MM.1S (cell line): ENCODE data around the gene ITGB3BP.
"Not testable (repeated sequence)": the region's sequence is repeated elsewhere in the genome, so short reads cannot be mapped to it uniquely, and the experiment has no call there.

Source experiments
- DNase-seq: peaks from one replicate; pipeline ENCODE4 v3.0.0-alpha.2; 2015
- H2AFZ ChIP-seq: fragments of 300-600 bp; sonication (generic); 2 replicates; pipeline ENCODE4 v1.6.0; 2016; ENCODE audit warnings: antibody characterized with exemption, low read length
- H3F3A ChIP-seq: fragments of 300-600 bp; sonication (generic); 2 replicates; pipeline ENCODE4 v1.6.1; 2016; ENCODE audit warnings: mild to moderate bottlenecking, antibody characterized with exemption, low read length, moderate library complexity, mixed read lengths; ENCODE audit not compliant: insufficient read depth
- H3K27ac ChIP-seq: fragments of 300-600 bp; sonication (generic); 2 replicates; pipeline ENCODE4 v1.5.1; 2016; ENCODE audit warnings: mild to moderate bottlenecking, low read length
- H3K27me3 ChIP-seq: fragments of 300-600 bp; sonication (generic); replicated peaks from 2 replicates; pipeline ENCODE4 v1.6.0; 2016; ENCODE audit warnings: low read length; ENCODE audit not compliant: insufficient read depth
- H3K36me3 ChIP-seq: fragments of 300-600 bp; sonication (generic); replicated peaks from 2 replicates; pipeline ENCODE4 v1.6.1; 2016; ENCODE audit warnings: mild to moderate bottlenecking, low read length, mixed read lengths; ENCODE audit not compliant: insufficient read depth
- H3K4me1 ChIP-seq: fragments of 300-600 bp; sonication (generic); 2 replicates; pipeline ENCODE4 v1.6.1; 2016; ENCODE audit warnings: low read length, mixed read lengths
- H3K4me2 ChIP-seq: fragments of 300-600 bp; sonication (generic); 2 replicates; pipeline ENCODE4 v1.6.0; 2016; ENCODE audit warnings: low read depth, low read length
- H3K4me3 ChIP-seq: fragments of 300-600 bp; sonication (generic); 2 replicates; pipeline ENCODE4 v1.5.1; 2016; ENCODE audit warnings: low read length, mixed read lengths
- H3K79me2 ChIP-seq: fragments of 300-600 bp; sonication (generic); 2 replicates; pipeline ENCODE4 v1.6.1; 2016; ENCODE audit warnings: mixed run types, low read length, mixed read lengths
- H3K9ac ChIP-seq: fragments of 300-600 bp; sonication (generic); 2 replicates; pipeline ENCODE4 v1.6.1; 2016; ENCODE audit warnings: low read length, mixed read lengths
- H3K9me2 ChIP-seq: fragments of 300-600 bp; sonication (generic); replicated peaks from 2 replicates; pipeline ENCODE4 v1.6.1; 2016; ENCODE audit warnings: mild to moderate bottlenecking, low read length, mixed read lengths; ENCODE audit not compliant: insufficient read depth
- H3K9me3 ChIP-seq: fragments of 300-600 bp; sonication (generic); replicated peaks from 2 replicates; pipeline ENCODE4 v1.6.1; 2016; ENCODE audit warnings: mild to moderate bottlenecking, low read length, mixed read lengths; ENCODE audit not compliant: insufficient read depth
- H4K20me1 ChIP-seq: fragments of 300-600 bp; sonication (generic); 2 replicates; pipeline ENCODE4 v1.6.1; 2016; ENCODE audit warnings: mild to moderate bottlenecking, low read length, moderate library complexity, mixed read lengths; ENCODE audit not compliant: insufficient read depth
- EZH2 ChIP-seq: fragments of 300-600 bp; sonication (generic); optimal IDR thresholded peaks from 2 replicates; pipeline ENCODE3; 2017; ENCODE audit warnings: low read depth, mild to moderate bottlenecking, antibody characterized with exemption, low read length, mixed read lengths
- EZH2phosphoT487 ChIP-seq: fragments of 300-600 bp; sonication (generic); IDR thresholded peaks from 2 replicates; pipeline ENCODE4 v1.6.1; 2018; ENCODE audit warnings: antibody characterized with exemption, low read length
- TF ChIP-seq, protein P1 (sequence below): fragments of 300-600 bp; sonication (generic); IDR thresholded peaks from 2 replicates; pipeline ENCODE4 v1.5.1; 2016; ENCODE audit warnings: antibody characterized with exemption, low read length, mixed read lengths

ITGB3BP gene, protein sequence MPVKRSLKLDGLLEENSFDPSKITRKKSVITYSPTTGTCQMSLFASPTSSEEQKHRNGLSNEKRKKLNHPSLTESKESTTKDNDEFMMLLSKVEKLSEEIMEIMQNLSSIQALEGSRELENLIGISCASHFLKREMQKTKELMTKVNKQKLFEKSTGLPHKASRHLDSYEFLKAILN

DNA sequence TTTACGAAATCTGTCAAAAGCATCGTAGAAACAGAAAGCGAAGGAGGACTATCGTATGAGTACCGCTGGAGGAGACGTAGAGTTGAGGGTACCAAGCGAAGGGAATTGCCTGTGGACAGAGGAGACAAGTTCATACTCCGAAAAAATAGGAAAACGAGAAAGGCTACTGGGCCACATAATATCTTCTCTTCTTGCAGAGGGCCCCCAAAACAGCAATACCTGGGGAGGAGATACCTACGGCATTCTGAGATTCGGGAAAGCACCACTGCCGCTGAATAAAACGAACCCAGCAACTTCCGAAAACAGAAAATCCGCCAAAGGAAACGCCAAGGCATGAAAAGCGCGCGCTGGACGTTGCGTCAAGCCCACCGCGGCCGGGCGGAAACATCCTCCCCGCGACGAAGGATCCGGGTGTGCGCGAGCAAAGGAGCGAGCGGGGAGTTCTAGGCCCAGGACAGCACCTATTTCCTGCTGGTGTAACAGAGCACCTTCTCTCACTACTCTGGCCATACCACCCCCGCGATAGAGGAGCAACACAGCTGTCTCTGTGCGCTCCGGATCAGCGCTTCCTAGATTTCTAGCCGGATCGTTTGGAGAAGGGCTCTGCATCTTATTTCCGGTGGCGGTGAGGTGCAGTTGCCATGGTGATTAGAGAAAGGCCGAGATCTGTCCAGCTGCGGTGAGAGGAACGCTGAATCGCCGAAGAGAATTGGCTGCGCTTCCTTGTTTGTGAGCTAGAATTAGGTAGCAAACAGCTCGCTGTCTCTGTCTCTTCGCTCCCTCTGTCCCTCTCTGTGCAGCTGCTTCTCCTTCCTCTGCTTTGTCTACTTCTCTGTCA is at the start of gene ITGB3BP, which contains the start of gene EFCAB7:
Gene ITGB3BP (minus strand): TSS at position 335 of the 838 bp plus-strand sequence. CDS start 92 bp downstream, at position 243.
Gene EFCAB7 (plus strand): TSS at position 635 of the 838 bp plus-strand sequence. CDS start 2,048 bp downstream, outside the sequence.
- H2AFZ ChIP-seq: peak within 1 kb of the TSS; percentile 25
- H3K27ac ChIP-seq: peak within 1 kb of the TSS; percentile 97
- H3K4me3 ChIP-seq: peak within 1 kb of the TSS; percentile 87
- no peaks in the 10 kb centered on the region for H4K20me1 ChIP-seq
- DNase-seq: peak; percentile 96
- H3K9me3 ChIP-seq: no peaks in the 10 kb centered on the region
- no peaks in the 10 kb centered on the region for H3K36me3 ChIP-seq
- H3K79me2 ChIP-seq: peaks cover 61% of the 10 kb centered on the region
- H3K9me2 ChIP-seq: no peaks in the 10 kb centered on the region
- H3K27me3 ChIP-seq: no peaks in the 10 kb centered on the region
- H3K4me2 ChIP-seq: peak within 1 kb of the TSS; percentile 91
- peak within 1 kb of the TSS; percentile 94 for H3K9ac ChIP-seq
- peaks cover 15% of the 10 kb centered on the region for H3K4me1 ChIP-seq
- TF ChIP-seq EZH2phosphoT487 (no peak), EZH2 (no peak)
- TF ChIP-seq, protein P1, sequence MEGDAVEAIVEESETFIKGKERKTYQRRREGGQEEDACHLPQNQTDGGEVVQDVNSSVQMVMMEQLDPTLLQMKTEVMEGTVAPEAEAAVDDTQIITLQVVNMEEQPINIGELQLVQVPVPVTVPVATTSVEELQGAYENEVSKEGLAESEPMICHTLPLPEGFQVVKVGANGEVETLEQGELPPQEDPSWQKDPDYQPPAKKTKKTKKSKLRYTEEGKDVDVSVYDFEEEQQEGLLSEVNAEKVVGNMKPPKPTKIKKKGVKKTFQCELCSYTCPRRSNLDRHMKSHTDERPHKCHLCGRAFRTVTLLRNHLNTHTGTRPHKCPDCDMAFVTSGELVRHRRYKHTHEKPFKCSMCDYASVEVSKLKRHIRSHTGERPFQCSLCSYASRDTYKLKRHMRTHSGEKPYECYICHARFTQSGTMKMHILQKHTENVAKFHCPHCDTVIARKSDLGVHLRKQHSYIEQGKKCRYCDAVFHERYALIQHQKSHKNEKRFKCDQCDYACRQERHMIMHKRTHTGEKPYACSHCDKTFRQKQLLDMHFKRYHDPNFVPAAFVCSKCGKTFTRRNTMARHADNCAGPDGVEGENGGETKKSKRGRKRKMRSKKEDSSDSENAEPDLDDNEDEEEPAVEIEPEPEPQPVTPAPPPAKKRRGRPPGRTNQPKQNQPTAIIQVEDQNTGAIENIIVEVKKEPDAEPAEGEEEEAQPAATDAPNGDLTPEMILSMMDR: no peak
- H3F3A ChIP-seq: peaks cover 29% of the 10 kb centered on the region

DNA sequence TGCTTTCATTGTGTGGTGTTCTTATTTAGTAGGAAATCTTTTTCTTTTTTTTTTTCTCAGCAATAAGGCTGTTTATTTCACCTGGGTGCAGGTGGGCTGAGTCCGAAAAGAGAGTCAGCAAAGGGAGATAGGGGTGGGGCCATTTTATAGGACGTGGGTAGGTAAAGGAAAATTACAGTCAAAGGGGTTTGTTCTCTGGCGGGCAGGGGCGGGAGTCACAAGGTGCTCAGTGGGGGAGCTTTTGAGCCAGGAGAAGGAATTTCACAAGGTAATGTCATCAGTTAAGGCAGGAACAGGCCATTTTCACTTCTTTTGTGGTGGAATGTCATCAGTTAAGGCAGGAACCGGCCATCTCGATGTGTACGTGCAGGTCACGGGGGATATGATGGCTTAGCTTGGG is 49.7 kb upstream of the ITGB3BP start:
- H4K20me1 ChIP-seq, H3K9ac ChIP-seq, H3K79me2 ChIP-seq, H3K4me1 ChIP-seq, H3K4me2 ChIP-seq, DNase-seq, H3K27ac ChIP-seq, H3K9me2 ChIP-seq, H3F3A ChIP-seq, H3K27me3 ChIP-seq, H3K36me3 ChIP-seq, H3K4me3 ChIP-seq, H2AFZ ChIP-seq, H3K9me3 ChIP-seq: not testable (repeated sequence)

DNA sequence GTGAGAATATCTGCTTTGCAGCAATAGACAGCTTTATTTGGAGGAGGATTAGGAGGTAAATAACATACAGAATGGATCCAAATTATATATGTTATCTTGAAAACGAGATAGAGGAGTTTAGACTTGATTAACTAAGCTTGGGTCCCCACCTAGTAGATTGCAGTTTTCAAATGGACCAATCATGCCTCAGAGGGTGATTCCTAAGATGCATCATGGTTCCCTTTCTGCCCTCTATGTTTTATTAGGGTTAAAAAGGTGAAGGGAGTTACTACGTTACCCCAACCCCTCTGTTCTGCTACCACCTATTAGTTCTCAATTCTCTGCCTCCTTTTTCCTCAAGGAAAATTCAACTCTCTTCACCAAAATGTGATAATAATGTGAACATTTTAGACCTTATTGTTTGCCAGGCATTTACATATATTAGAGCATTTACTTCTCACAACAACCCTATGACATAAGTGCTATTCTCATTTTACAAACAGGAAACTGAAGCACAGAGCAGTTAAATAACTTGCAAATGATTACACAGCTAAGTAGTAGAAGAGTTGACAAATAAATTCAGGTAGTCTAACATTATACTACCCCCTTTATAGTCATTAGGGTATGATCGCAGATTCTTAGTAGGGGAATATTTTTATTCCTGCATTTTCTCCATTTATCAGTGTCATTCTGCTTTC is 46.8 kb upstream of the ITGB3BP start:
- no peaks in the 10 kb centered on the region for H3K36me3 ChIP-seq
- no peak overlapping the region for H2AFZ ChIP-seq
- DNase-seq: no peak
- no peaks in the 10 kb centered on the region for H3K79me2 ChIP-seq
- no peaks in the 10 kb centered on the region for H3K4me1 ChIP-seq
- H3K9ac ChIP-seq: no peak overlapping the region
- no peak overlapping the region for H3K4me3 ChIP-seq
- no peak overlapping the region for H3K4me2 ChIP-seq
- H3K27me3 ChIP-seq: no peaks in the 10 kb centered on the region
- no peak overlapping the region for H3K27ac ChIP-seq
- no peaks in the 10 kb centered on the region for H3F3A ChIP-seq
- TF ChIP-seq EZH2phosphoT487 (no peak), EZH2 (no peak)
- TF ChIP-seq, protein P1: no peak
- no peaks in the 10 kb centered on the region for H4K20me1 ChIP-seq
- no peaks in the 10 kb centered on the region for H3K9me2 ChIP-seq
- H3K9me3 ChIP-seq: no peaks in the 10 kb centered on the region
